ENCODE data around the gene CD2BP2.

Gene CD2BP2

GRCh38 chr16:30383521-30383920 is 28.4 kb upstream of the CD2BP2 start:
- H3K4me1 Mint-ChIP-seq (ENCODE audit: low read depth in 2 of 2): peaks cover 38 to 49% of the 10 kb centered on the region in 2 donors

GRCh38 chr16:30382111-30382881 is 27.2 kb upstream of the CD2BP2 start, which contains the start of gene SEPTIN1:
Gene SEPTIN1 (minus strand): TSS chr16:30382561. CDS start chr16:30382542, 19 bp downstream.
- no peaks in the 10 kb centered on the region for H3K9me3 Mint-ChIP-seq
- H3K27ac Mint-ChIP-seq: peak within 1 kb of the TSS; percentile 97 to 100
- H3K4me1 Mint-ChIP-seq (ENCODE audit: low read depth in 2 of 2): peaks cover 50 to 59% of the 10 kb centered on the region in 2 donors
- DNase-seq: peak; percentile 67 to 75 (median 71)
- H3K4me3 Mint-ChIP-seq: peak within 1 kb of the TSS; percentile 97 to 100
- H3K27me3 Mint-ChIP-seq: no peaks in the 10 kb centered on the region
- peaks cover 29% of the 10 kb centered on the region for H3K36me3 Mint-ChIP-seq (ENCODE audit: insufficient read depth)
- ATAC-seq (replicated peaks): peak; percentile 42

More at GRCh38 chr16:30383521-30383920, 28.4 kb upstream of the CD2BP2 start:
- Mint-ChIP-seq H3K4me3 (peak overlapping the region; percentile 97 to 100), H3K27ac (peak overlapping the region; percentile 97 to 100), H3K27me3 (no peaks in the 10 kb centered on the region), H3K9me3 (no peaks in the 10 kb centered on the region), H3K36me3 (ENCODE audit: insufficient read depth) (peaks cover 20% of the 10 kb centered on the region)
- no peak for DNase-seq
- no peak for ATAC-seq (replicated peaks)

- no peak for DNase-seq
- H3K9me3 Mint-ChIP-seq: no peaks in the 10 kb centered on the region
- H3K4me1 Mint-ChIP-seq (ENCODE audit: low read depth in 2 of 2): peaks cover 53 to 63% of the 10 kb centered on the region in 2 donors
- no peak for ATAC-seq (replicated peaks)
- H3K4me3 Mint-ChIP-seq: peak overlapping the region; percentile 97 to 100
- H3K27ac Mint-ChIP-seq: peak overlapping the region; percentile 97 to 100
- no peaks in the 10 kb centered on the region for H3K27me3 Mint-ChIP-seq
- H3K36me3 Mint-ChIP-seq (ENCODE audit: insufficient read depth): peaks cover 29% of the 10 kb centered on the region
Observed at GRCh38 chr16:30381291-30382041, 26.4 kb upstream of the CD2BP2 start.

- H3K9me3 Mint-ChIP-seq: no peaks in the 10 kb centered on the region
- DNase-seq: no peak
- peaks cover 29% of the 10 kb centered on the region for H3K36me3 Mint-ChIP-seq (ENCODE audit: insufficient read depth)
- H3K27me3 Mint-ChIP-seq: no peaks in the 10 kb centered on the region
- peak overlapping the region; percentile 97 to 100 for H3K27ac Mint-ChIP-seq
- peak overlapping the region; percentile 97 to 100 for H3K4me3 Mint-ChIP-seq
- peaks cover 53 to 63% of the 10 kb centered on the region in 2 donors for H3K4me1 Mint-ChIP-seq (ENCODE audit: low read depth in 2 of 2)
- ATAC-seq (replicated peaks): no peak
Observed at GRCh38 chr16:30380803-30381208, 25.7 kb upstream of the CD2BP2 start.

GRCh38 chr16:30380072-30380802 is 25.1 kb upstream of the CD2BP2 start:
- H3K4me1 Mint-ChIP-seq (ENCODE audit: low read depth in 2 of 2): peaks cover 53 to 63% of the 10 kb centered on the region in 2 donors
- no peaks in the 10 kb centered on the region for H3K27me3 Mint-ChIP-seq
- peak overlapping the region; percentile 97 to 100 for H3K4me3 Mint-ChIP-seq
- H3K9me3 Mint-ChIP-seq: no peaks in the 10 kb centered on the region
- ATAC-seq (replicated peaks) (no peak), DNase-seq (no peak)
- H3K27ac Mint-ChIP-seq: peak overlapping the region; percentile 100
- peaks cover 29% of the 10 kb centered on the region for H3K36me3 Mint-ChIP-seq (ENCODE audit: insufficient read depth)

GRCh38 chr16:30379158-30379783 is 24.2 kb upstream of the CD2BP2 start:
- Mint-ChIP-seq H3K36me3 (ENCODE audit: insufficient read depth) (peaks cover 29% of the 10 kb centered on the region), H3K4me1 (ENCODE audit: low read depth in 2 of 2) (peaks cover 53 to 63% of the 10 kb centered on the region in 2 donors), H3K4me3 (peak overlapping the region; percentile 97 to 100), H3K27ac (peak overlapping the region; percentile 100), H3K9me3 (no peaks in the 10 kb centered on the region), H3K27me3 (no peaks in the 10 kb centered on the region)
- no peak for DNase-seq
- no peak for ATAC-seq (replicated peaks)

- DNase-seq (peak; percentile 98), ATAC-seq (replicated peaks) (peak; percentile 76)
- Mint-ChIP-seq H3K4me1 (ENCODE audit: low read depth in 2 of 2) (peaks cover 49 to 58% of the 10 kb centered on the region in 2 donors), H3K27me3 (no peaks in the 10 kb centered on the region), H3K9me3 (no peaks in the 10 kb centered on the region), H3K4me3 (peak overlapping the region; percentile 97 to 100), H3K36me3 (ENCODE audit: insufficient read depth) (peaks cover 29% of the 10 kb centered on the region), H3K27ac (peak overlapping the region; percentile 100)
Observed at GRCh38 chr16:30378236-30379157, 23.4 kb upstream of the CD2BP2 start.

GRCh38 chr16:30377812-30378235 is 22.7 kb upstream of the CD2BP2 start:
- H3K4me1 Mint-ChIP-seq (ENCODE audit: low read depth in 2 of 2): peaks cover 42 to 54% of the 10 kb centered on the region in 2 donors
- H3K27ac Mint-ChIP-seq: peak overlapping the region; percentile 100
- peak overlapping the region; percentile 97 to 100 for H3K4me3 Mint-ChIP-seq
- peak; percentile 83 to 86 (median 83) for DNase-seq
- H3K27me3 Mint-ChIP-seq: no peaks in the 10 kb centered on the region
- peak; percentile 44 for ATAC-seq (replicated peaks)
- H3K36me3 Mint-ChIP-seq (ENCODE audit: insufficient read depth): peaks cover 29% of the 10 kb centered on the region
- H3K9me3 Mint-ChIP-seq: no peaks in the 10 kb centered on the region

- Mint-ChIP-seq H3K4me3 (peak overlapping the region; percentile 97 to 100), H3K27ac (peak overlapping the region; percentile 100), H3K27me3 (no peaks in the 10 kb centered on the region), H3K4me1 (ENCODE audit: low read depth in 2 of 2) (peaks cover 37 to 51% of the 10 kb centered on the region in 2 donors), H3K9me3 (no peaks in the 10 kb centered on the region), H3K36me3 (ENCODE audit: insufficient read depth) (peaks cover 25% of the 10 kb centered on the region)
- ATAC-seq (replicated peaks) (no peak), DNase-seq (no peak)
Observed at GRCh38 chr16:30377050-30377811, 22.1 kb upstream of the CD2BP2 start.

- Mint-ChIP-seq H3K36me3 (ENCODE audit: insufficient read depth) (peaks cover 24% of the 10 kb centered on the region), H3K27ac (peak overlapping the region; percentile 100), H3K9me3 (no peaks in the 10 kb centered on the region), H3K27me3 (no peaks in the 10 kb centered on the region), H3K4me1 (ENCODE audit: low read depth in 2 of 2) (peaks cover 44 to 50% of the 10 kb centered on the region in 2 donors), H3K4me3 (peak overlapping the region in 1 of 2 donors; percentile 100)
- ATAC-seq (replicated peaks): no peak
- DNase-seq: no peak
Observed at GRCh38 chr16:30376461-30376902, 21.4 kb upstream of the CD2BP2 start.

- Mint-ChIP-seq H3K4me1 (ENCODE audit: low read depth in 2 of 2) (peaks cover 45 to 50% of the 10 kb centered on the region in 2 donors), H3K27me3 (no peaks in the 10 kb centered on the region), H3K9me3 (no peaks in the 10 kb centered on the region), H3K27ac (peak overlapping the region; percentile 19 to 79), H3K36me3 (ENCODE audit: insufficient read depth) (peaks cover 25% of the 10 kb centered on the region), H3K4me3 (peak overlapping the region in 1 of 2 donors; percentile 14)
- DNase-seq (no peak), ATAC-seq (replicated peaks) (no peak)
Observed at GRCh38 chr16:30375864-30376263, 20.8 kb upstream of the CD2BP2 start.
